ENCODE measurements around the gene PALB2.
A peak's percentile ranks its signal among the peaks of the same experiment; 100 is the strongest.

PALB2 gene

DNA sequence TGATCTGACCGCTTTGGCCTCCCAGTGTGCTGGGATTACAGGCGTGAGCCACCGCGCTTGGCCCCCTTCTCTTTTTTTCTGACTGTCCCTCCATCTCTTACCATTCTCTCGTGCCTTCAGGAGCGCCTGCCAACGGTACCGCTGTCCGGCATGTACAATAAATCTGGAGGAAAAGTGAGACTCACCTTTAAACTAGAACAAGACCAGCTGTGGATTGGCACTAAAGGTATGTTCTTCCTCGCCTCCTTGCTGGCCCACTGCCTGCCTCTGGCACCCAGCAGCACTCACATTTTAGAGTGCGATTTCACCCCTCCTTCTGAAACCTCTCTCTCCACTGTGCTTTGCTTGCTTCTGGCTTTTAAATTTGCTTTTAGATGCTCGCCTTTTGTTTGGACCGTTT is 78.6 kb downstream of the PALB2 start:
- Mint-ChIP-seq H3K4me1 (peaks cover 4% of the 10 kb centered on the region), H3K4me3 (no peak overlapping the region), H3K27ac (no peak overlapping the region), H3K36me3 (peaks cover 31% of the 10 kb centered on the region), H3K27me3 (no peaks in the 10 kb centered on the region), H3K9me3 (no peaks in the 10 kb centered on the region)
- no peak for DNase-seq (ENCODE audit: low spot score in 2 of 2)
- ATAC-seq (ENCODE audit: low read depth), result no peak

DNA sequence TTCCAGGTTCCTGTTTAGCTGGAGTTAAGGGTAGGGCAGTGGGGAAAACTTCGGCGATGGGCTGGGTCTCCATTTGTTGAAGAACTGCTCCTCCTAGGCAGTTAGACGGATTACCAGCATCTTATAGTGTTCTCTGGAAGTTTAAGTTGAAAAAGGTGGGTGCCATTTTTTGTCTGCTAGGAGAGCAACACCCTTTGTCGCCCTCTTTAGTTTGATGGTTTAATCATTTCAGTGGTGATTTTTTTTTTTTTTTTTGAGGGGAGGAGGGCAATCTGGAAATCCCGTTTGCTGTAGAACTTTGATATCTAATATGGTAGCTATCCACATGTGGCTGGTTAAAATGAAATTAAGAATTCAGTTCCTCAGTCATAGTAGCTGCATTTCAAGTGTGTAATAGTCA is 79.5 kb downstream of the PALB2 start:
- no peak overlapping the region for H3K27ac Mint-ChIP-seq
- no peaks in the 10 kb centered on the region for H3K9me3 Mint-ChIP-seq
- ATAC-seq (ENCODE audit: low read depth) (no peak), DNase-seq (ENCODE audit: low spot score in 2 of 2) (no peak)
- no peak overlapping the region for H3K4me3 Mint-ChIP-seq
- H3K36me3 Mint-ChIP-seq, result peaks cover 24% of the 10 kb centered on the region
- H3K4me1 Mint-ChIP-seq, result peaks cover 6% of the 10 kb centered on the region
- no peaks in the 10 kb centered on the region for H3K27me3 Mint-ChIP-seq

DNA sequence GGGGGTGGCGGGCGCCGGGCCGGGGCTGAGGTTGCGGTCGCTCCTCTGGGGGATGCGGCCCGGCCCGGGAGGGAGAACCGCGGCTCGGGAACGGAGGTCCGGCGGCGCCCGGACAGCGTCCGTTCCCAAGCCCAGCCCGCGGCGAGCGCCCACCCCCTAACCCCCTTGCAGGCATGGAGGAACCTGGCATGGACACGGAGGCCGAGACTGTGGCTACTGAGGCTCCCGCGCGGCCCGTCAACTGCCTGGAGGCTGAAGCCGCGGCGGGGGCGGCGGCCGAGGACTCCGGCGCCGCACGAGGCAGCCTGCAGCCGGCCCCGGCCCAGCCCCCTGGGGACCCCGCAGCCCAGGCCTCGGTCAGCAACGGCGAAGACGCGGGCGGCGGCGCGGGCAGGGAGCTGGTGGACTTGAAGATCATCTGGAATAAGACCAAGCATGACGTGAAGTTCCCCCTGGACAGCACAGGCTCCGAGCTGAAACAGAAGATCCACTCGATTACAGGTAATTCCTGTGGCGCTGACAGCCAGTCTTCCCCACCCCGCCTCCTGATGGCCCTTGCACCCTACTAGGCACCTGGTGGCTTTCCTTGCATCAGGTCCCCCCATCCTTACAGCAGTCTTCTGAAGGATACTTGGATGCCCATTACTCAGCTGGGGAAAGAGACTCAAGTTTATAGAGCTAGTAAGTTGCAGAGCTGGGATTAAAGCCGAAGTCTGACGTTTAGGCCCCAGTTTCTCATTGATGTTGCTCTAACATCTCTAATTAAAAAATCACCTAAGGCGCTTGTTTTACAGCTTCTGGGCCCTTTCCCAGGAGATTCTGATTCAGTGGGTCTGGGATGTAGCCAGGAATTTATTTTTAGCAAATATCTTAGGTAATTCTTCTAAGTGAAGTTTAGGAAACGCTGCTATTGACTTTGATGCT is 83.1 kb downstream of the PALB2 start:
- Mint-ChIP-seq H3K4me3 (peak overlapping the region; percentile 88), H3K36me3 (peaks cover 14% of the 10 kb centered on the region), H3K27me3 (no peaks in the 10 kb centered on the region), H3K9me3 (no peaks in the 10 kb centered on the region), H3K27ac (peak overlapping the region; percentile 87), H3K4me1 (peaks cover 8% of the 10 kb centered on the region)
- DNase-seq (ENCODE audit: low spot score in 2 of 2), result no peak
- no peak for ATAC-seq (ENCODE audit: low read depth)

DNA sequence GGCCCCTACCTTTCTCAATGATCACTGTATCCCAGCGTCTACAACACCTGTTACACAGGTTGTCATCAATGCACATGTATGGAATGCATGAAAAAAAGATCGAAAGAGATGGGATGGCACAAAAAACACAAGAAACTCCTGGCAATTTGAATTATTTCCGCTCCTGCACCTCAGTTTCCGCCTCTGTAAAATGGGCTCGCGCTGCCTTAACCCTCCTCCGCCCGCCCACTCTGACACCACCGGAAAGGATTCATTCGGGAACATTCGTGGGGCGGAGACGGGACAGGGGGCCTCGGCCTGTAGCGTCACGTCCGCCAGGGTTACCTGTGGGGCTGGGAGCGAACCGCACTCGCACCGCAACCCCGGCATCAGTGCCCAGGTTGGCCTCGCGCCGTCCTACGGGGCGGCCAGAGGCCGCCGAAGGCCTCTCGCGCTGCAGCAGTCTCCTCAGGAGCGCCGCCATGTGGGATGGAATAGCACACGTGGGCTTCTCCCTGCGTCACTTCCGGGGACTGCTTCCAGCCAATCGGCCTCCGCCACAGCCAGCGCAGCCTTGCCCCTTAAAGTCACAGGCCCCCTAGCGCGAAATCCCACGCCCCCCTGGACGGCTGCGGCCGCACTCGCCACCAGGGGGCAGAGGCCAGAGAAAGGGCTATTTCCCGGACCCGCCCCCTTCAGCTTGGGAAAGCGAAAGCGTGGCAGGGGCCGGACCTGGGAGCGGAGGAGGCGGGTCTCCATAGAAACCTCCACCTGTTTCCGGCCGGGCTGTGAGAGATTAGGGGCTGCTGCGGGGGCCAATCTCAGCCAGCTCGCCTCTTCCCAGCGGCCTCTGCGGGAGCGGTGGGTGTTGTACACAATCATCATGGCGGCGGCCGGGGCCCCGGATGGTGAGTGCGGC is 84.0 kb downstream of the PALB2 start, which contains the start of the genes EARS2 and UBFD1:
EARS2 (minus strand) TSS at position 470 of the 898 bp plus-strand sequence; CDS start at position 463, 7 bp downstream.
UBFD1 (plus strand) TSS at position 847 of the 898 bp plus-strand sequence; CDS start at position 863, 16 bp downstream.
- Mint-ChIP-seq H3K27me3 (no peaks in the 10 kb centered on the region), H3K4me1 (peaks cover 8% of the 10 kb centered on the region), H3K27ac (peak within 1 kb of the TSS; percentile 87), H3K9me3 (no peaks in the 10 kb centered on the region), H3K36me3 (peaks cover 6% of the 10 kb centered on the region), H3K4me3 (peak within 1 kb of the TSS; percentile 88)
- peak; percentile 97 to 98 for DNase-seq (ENCODE audit: low spot score in 2 of 2)
- ATAC-seq (ENCODE audit: low read depth), result peak; percentile 87

DNA sequence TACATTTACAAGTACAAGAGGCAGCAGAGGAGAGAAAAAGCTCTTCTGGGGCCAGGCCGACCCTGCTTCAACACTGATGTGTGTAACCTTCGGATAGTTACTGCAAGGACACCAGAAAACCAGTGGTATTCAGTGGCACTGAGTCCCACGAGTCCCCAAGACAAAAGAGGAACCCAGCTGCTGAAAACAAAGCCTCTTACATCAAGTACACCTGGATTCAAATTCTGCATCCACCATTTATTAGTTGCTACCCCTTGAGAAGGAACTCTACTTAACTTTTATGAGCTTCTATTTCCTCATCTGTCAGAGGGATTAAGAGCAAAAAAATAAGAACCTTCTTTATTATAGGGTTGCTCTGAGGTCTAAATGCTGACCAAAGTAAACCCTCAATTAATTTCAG is 86.6 kb downstream of the PALB2 start:
- no peak for ATAC-seq (ENCODE audit: low read depth)
- peaks cover 8% of the 10 kb centered on the region for H3K4me1 Mint-ChIP-seq
- DNase-seq (ENCODE audit: low spot score in 2 of 2), result no peak
- H3K4me3 Mint-ChIP-seq, result no peak overlapping the region
- peaks cover 14% of the 10 kb centered on the region for H3K36me3 Mint-ChIP-seq
- H3K9me3 Mint-ChIP-seq, result no peaks in the 10 kb centered on the region
- no peak overlapping the region for H3K27ac Mint-ChIP-seq
- no peaks in the 10 kb centered on the region for H3K27me3 Mint-ChIP-seq
